WTC11 (cell line): ENCODE results near the gene RANBP9. TPM values are rescaled to one million over a fixed set of nuclear protein-coding genes. Genes with fewer than 3 reads are reported as not detected.

ENCODE experiments used
- ATAC-seq: fragments of 200-7000 bp; cut with Tn5 transposase; 2 replicates; pipeline ENCODE4 v1.10.0; 2021; ENCODE audit warnings: mild to moderate bottlenecking, moderate library complexity
- CTCF ChIA-PET: fragments of 300-600 bp; sonication (Branson Sonifier 250); formaldehyde crosslinking; loops from one replicate; lab custom pipeline; 2021; ENCODE audit warnings: antibody characterized with exemption; lab: Charles Lee
- POLR2A ChIA-PET: fragments of 350-600 bp; sonication (Branson Sonifier 250); formaldehyde crosslinking; loops from one replicate; lab custom pipeline; 2021; ENCODE audit warnings: antibody characterized with exemption; lab: Charles Lee
- DNase-seq: peaks from one replicate; pipeline ENCODE4 v3.0.0; 2021; ENCODE audit warnings: low spot score
- H3K27ac Mint-ChIP-seq: 2 replicates; pipeline ENCODE4 v1.8.0; 2021; ENCODE audit warnings: mixed read lengths
- H3K27me3 Mint-ChIP-seq: 2 replicates; pipeline ENCODE4 v1.8.0; 2021; ENCODE audit warnings: low read depth, mild to moderate bottlenecking, moderate library complexity, mixed read lengths
- H3K36me3 Mint-ChIP-seq: 2 replicates; pipeline ENCODE4 v1.8.0; 2021; ENCODE audit warnings: mixed read lengths
- H3K4me1 Mint-ChIP-seq: 2 replicates; pipeline ENCODE4 v1.8.0; 2022; ENCODE audit warnings: mixed read lengths
- H3K4me3 Mint-ChIP-seq: 2 replicates; pipeline ENCODE4 v1.8.0; 2021; ENCODE audit warnings: mild to moderate bottlenecking, moderate library complexity, mixed read lengths
- H3K9me3 Mint-ChIP-seq: 2 replicates; pipeline ENCODE4 v1.8.0; 2021; ENCODE audit warnings: mixed read lengths
- ARID4B ChIP-seq: sonication (generic); formaldehyde crosslinking; IDR thresholded peaks from 2 replicates; pipeline ENCODE4 v1.8.0; 2023; ENCODE audit warnings: missing genetic modification reagents, mild to moderate bottlenecking, borderline replicate concordance
- ATF3 ChIP-seq: sonication (generic); formaldehyde crosslinking; conservative IDR thresholded peaks from 2 replicates; pipeline ENCODE4 v1.8.1; 2022; ENCODE audit warnings: mild to moderate bottlenecking, missing genetic modification reagents
- CBFB ChIP-seq: sonication (generic); formaldehyde crosslinking; IDR thresholded peaks from 2 replicates; pipeline ENCODE4 v1.8.1; 2022; ENCODE audit warnings: mild to moderate bottlenecking, low read depth, missing genetic modification reagents
- CREM ChIP-seq: sonication (generic); formaldehyde crosslinking; IDR thresholded peaks from 2 replicates; pipeline ENCODE4 v1.8.1; 2022; ENCODE audit warnings: mild to moderate bottlenecking, missing genetic modification reagents, moderate library complexity
- ESRRA ChIP-seq: sonication (generic); formaldehyde crosslinking; IDR thresholded peaks from 2 replicates; pipeline ENCODE4 v1.8.1; 2022; ENCODE audit warnings: mild to moderate bottlenecking, missing genetic modification reagents, borderline replicate concordance
- FOXP1 ChIP-seq: sonication (generic); formaldehyde crosslinking; IDR thresholded peaks from 2 replicates; pipeline ENCODE4 v1.8.0; 2022; ENCODE audit warnings: missing genetic modification reagents, mild to moderate bottlenecking, moderate library complexity, borderline replicate concordance
- GABPB1 ChIP-seq: sonication (generic); formaldehyde crosslinking; IDR thresholded peaks from 2 replicates; pipeline ENCODE4 v1.8.1; 2023; ENCODE audit warnings: mild to moderate bottlenecking, missing genetic modification reagents
- GTF2I ChIP-seq: fragments of 250-450 bp; sonication (Bioruptor Pico); conservative IDR thresholded peaks from 2 replicates; pipeline ENCODE4 v1.4.0; 2021; ENCODE audit warnings: mild to moderate bottlenecking
- HMGA2 ChIP-seq: fragments of 250-450 bp; sonication (Bioruptor Pico); IDR thresholded peaks from 2 replicates; pipeline ENCODE4 v1.4.0; 2021; ENCODE audit warnings: mild to moderate bottlenecking, moderate library complexity
- IRF2 ChIP-seq: sonication (generic); formaldehyde crosslinking; IDR thresholded peaks from 2 replicates; pipeline ENCODE4 v1.8.0; 2022; ENCODE audit warnings: low read depth, missing genetic modification reagents, borderline replicate concordance
- KAT7 ChIP-seq: sonication (generic); formaldehyde crosslinking; IDR thresholded peaks from 2 replicates; pipeline ENCODE4 v1.8.1; 2023; ENCODE audit warnings: missing genetic modification reagents, mild to moderate bottlenecking, borderline replicate concordance
- NR1H2 ChIP-seq: sonication (generic); formaldehyde crosslinking; IDR thresholded peaks from 2 replicates; pipeline ENCODE4 v1.9.0; 2021; ENCODE audit warnings: mild to moderate bottlenecking, moderate library complexity, missing genetic modification reagents
- NR3C1 ChIP-seq: sonication (generic); formaldehyde crosslinking; conservative IDR thresholded peaks from 2 replicates; pipeline ENCODE4 v1.8.1; 2023; ENCODE audit warnings: low read depth, mild to moderate bottlenecking, missing genetic modification reagents
- PRRX2 ChIP-seq: fragments of 250-450 bp; sonication (Bioruptor Pico); IDR thresholded peaks from 2 replicates; pipeline ENCODE4 v1.8.0; 2021; ENCODE audit warnings: mild to moderate bottlenecking
- RORB ChIP-seq: fragments of 250-450 bp; sonication (Bioruptor Pico); IDR thresholded peaks from 2 replicates; pipeline ENCODE4 v1.9.0; 2021; ENCODE audit warnings: mild to moderate bottlenecking
- SP1 ChIP-seq: sonication (generic); formaldehyde crosslinking; conservative IDR thresholded peaks from 2 replicates; pipeline ENCODE4 v1.8.1; 2022; ENCODE audit warnings: missing genetic modification reagents
- TP53 ChIP-seq: sonication (generic); formaldehyde crosslinking; IDR thresholded peaks from 2 replicates; pipeline ENCODE4 v1.8.1; 2023; ENCODE audit warnings: mild to moderate bottlenecking, missing genetic modification reagents
- ZNF232 ChIP-seq: sonication (generic); formaldehyde crosslinking; IDR thresholded peaks from 2 replicates; pipeline ENCODE4 v1.8.0; 2022; ENCODE audit warnings: mild to moderate bottlenecking, missing genetic modification reagents
- ZSCAN18 ChIP-seq: fragments of 250-450 bp; sonication (Bioruptor Pico); IDR thresholded peaks from 2 replicates; pipeline ENCODE4 v2.1.2; 2022; ENCODE audit warnings: mild to moderate bottlenecking, moderate library complexity
- total RNA-seq: library from RNA; stranded (reverse); gene quantifications from 3 replicates; pipeline ENCODE4 v1.2.3, GENCODE V29; 2021
- TF ChIP-seq, protein P1 (sequence below): fragments of 250-450 bp; sonication (Bioruptor Pico); IDR thresholded peaks from 2 replicates; pipeline ENCODE4 v1.9.0; 2021; ENCODE audit warnings: moderate library complexity, mild to moderate bottlenecking, inconsistent platforms, borderline replicate concordance
- TF ChIP-seq, protein P2 (sequence below): sonication (generic); formaldehyde crosslinking; IDR thresholded peaks from 2 replicates; pipeline ENCODE4 v1.8.1; 2022; ENCODE audit warnings: mild to moderate bottlenecking, moderate library complexity, missing genetic modification reagents
- TF ChIP-seq, protein P3 (sequence below): sonication (generic); formaldehyde crosslinking; IDR thresholded peaks from 2 replicates; pipeline ENCODE4 v1.8.1; 2023; ENCODE audit warnings: mild to moderate bottlenecking, missing genetic modification reagents, borderline replicate concordance

RANBP9 gene
- total RNA-seq, 1 experiment from 2014 or later, result 33.4 TPM

DNA sequence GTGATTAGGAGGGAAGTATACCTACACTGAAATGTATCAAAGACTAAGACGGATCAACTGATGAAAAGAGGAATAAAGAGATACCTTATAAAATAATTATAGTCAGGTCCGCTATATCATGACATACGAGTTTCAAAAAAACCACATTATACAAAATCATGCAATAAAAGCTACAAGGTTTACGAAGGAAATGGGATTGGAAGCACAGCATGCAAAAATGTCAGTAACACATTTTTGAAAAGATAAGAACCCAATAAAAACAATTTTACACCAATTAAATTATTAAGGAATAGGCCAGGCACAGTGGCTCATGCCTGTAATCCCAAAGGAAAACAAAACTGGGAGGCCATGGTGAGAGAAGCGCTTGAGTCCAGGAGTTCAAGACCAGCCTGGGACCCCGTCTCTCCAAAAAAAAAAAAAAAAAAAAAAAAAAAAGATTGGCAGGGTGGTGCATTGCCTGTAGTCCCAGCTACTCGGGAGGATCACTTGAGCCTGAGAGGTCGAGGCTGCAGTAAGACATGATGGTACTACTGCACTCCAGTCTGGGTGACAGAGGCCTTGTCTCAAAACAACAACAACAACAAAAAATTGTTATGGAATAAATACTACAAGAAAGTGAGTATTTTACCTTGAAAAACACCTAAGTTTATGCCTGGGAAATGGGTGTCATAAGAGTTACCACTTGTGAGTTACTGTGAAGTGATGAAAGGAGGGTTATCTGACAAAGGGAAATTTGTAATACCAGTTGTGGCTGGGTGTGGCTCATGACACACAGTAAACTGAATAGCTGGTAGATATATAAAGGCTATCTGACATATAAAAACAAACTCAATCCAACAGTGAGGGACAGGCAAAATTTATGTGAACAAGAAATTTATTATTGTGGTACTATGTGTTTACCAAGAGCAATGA, 45.2 kb downstream of the RANBP9 start:
- peaks cover 47% of the 10 kb centered on the region for H3K4me1 Mint-ChIP-seq
- no peak for TF ChIP-seq ZNF232 (CRISPR knock-in tag)
- TF ChIP-seq RORB (CRISPR knock-in tag), result no peak
- TF ChIP-seq GTF2I (CRISPR knock-in tag), result no peak
- TF ChIP-seq ZSCAN18 (CRISPR knock-in tag), result no peak
- TF ChIP-seq KAT7 (CRISPR knock-in tag), result no peak
- no peak for TF ChIP-seq CREM (CRISPR knock-in tag)
- no peak for TF ChIP-seq IRF2 (CRISPR knock-in tag)
- TF ChIP-seq GABPB1 (CRISPR knock-in tag), result no peak
- TF ChIP-seq, protein P1, sequence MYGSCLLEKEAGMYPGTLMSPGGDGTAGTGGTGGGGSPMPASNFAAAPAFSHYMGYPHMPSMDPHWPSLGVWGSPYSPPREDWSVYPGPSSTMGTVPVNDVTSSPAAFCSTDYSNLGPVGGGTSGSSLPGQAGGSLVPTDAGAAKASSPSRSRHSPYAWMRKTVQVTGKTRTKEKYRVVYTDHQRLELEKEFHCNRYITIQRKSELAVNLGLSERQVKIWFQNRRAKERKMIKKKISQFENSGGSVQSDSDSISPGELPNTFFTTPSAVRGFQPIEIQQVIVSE (CRISPR knock-in tag), result no peak
- no peak for TF ChIP-seq PRRX2 (CRISPR knock-in tag)
- TF ChIP-seq ESRRA (CRISPR knock-in tag), result no peak
- no peak for TF ChIP-seq FOXP1 (CRISPR knock-in tag)
- TF ChIP-seq SP1 (CRISPR knock-in tag), result no peak
- no peak for TF ChIP-seq NR1H2 (CRISPR knock-in tag)
- TF ChIP-seq TP53 (CRISPR knock-in tag), result no peak
- DNase-seq (no peak), ATAC-seq (no peak)
- POLR2A ChIA-PET, result interaction anchor here (0.6 kb wide), 1 partner anchor 44 kb away, joined by 3 read pairs; no protein-coding TSS in a partner anchor
- CTCF ChIA-PET, result no interaction called here
- peaks cover 6% of the 10 kb centered on the region for H3K36me3 Mint-ChIP-seq
- no peak overlapping the region for H3K4me3 Mint-ChIP-seq
- 0 out of 2 replicates have a peak, but pooled peaks cover 3% of the 10 kb centered on the region for H3K9me3 Mint-ChIP-seq
- 0 out of 2 replicates have a peak overlapping the region, but pooled peaks have one; percentile 3 for H3K27ac Mint-ChIP-seq
- H3K27me3 Mint-ChIP-seq, result no peaks in the 10 kb centered on the region

GRCh38 chr6:13664703-13665352, 46.8 kb downstream of the RANBP9 start:
- H3K27me3 Mint-ChIP-seq, result no peaks in the 10 kb centered on the region
- H3K4me3 Mint-ChIP-seq, result no peak overlapping the region
- H3K9me3 Mint-ChIP-seq, result no peaks in the 10 kb centered on the region
- POLR2A ChIA-PET, result no interaction called here
- ATAC-seq (no peak), DNase-seq (no peak)
- H3K36me3 Mint-ChIP-seq, result 0 out of 2 replicates have a peak, but pooled peaks cover 2% of the 10 kb centered on the region
- no peak overlapping the region for H3K27ac Mint-ChIP-seq
- peaks cover 55% of the 10 kb centered on the region for H3K4me1 Mint-ChIP-seq
- CTCF ChIA-PET, result no interaction called here
- TF ChIP-seq RORB (CRISPR knock-in tag) (no peak), ARID4B (no peak), ATF3 (no peak), NR3C1 (CRISPR knock-in tag) (no peak), HMGA2 (CRISPR knock-in tag) (no peak), CBFB (CRISPR knock-in tag) (no peak)
- TF ChIP-seq, protein P2, sequence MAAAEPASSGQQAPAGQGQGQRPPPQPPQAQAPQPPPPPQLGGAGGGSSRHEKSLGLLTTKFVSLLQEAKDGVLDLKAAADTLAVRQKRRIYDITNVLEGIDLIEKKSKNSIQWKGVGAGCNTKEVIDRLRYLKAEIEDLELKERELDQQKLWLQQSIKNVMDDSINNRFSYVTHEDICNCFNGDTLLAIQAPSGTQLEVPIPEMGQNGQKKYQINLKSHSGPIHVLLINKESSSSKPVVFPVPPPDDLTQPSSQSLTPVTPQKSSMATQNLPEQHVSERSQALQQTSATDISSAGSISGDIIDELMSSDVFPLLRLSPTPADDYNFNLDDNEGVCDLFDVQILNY (CRISPR knock-in tag), result no peak
- TF ChIP-seq, protein P3, sequence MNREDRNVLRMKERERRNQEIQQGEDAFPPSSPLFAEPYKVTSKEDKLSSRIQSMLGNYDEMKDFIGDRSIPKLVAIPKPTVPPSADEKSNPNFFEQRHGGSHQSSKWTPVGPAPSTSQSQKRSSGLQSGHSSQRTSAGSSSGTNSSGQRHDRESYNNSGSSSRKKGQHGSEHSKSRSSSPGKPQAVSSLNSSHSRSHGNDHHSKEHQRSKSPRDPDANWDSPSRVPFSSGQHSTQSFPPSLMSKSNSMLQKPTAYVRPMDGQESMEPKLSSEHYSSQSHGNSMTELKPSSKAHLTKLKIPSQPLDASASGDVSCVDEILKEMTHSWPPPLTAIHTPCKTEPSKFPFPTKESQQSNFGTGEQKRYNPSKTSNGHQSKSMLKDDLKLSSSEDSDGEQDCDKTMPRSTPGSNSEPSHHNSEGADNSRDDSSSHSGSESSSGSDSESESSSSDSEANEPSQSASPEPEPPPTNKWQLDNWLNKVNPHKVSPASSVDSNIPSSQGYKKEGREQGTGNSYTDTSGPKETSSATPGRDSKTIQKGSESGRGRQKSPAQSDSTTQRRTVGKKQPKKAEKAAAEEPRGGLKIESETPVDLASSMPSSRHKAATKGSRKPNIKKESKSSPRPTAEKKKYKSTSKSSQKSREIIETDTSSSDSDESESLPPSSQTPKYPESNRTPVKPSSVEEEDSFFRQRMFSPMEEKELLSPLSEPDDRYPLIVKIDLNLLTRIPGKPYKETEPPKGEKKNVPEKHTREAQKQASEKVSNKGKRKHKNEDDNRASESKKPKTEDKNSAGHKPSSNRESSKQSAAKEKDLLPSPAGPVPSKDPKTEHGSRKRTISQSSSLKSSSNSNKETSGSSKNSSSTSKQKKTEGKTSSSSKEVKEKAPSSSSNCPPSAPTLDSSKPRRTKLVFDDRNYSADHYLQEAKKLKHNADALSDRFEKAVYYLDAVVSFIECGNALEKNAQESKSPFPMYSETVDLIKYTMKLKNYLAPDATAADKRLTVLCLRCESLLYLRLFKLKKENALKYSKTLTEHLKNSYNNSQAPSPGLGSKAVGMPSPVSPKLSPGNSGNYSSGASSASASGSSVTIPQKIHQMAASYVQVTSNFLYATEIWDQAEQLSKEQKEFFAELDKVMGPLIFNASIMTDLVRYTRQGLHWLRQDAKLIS (CRISPR knock-in tag), result no peak
